ENCODE measurements around the gene SYNGR2.

DNA sequence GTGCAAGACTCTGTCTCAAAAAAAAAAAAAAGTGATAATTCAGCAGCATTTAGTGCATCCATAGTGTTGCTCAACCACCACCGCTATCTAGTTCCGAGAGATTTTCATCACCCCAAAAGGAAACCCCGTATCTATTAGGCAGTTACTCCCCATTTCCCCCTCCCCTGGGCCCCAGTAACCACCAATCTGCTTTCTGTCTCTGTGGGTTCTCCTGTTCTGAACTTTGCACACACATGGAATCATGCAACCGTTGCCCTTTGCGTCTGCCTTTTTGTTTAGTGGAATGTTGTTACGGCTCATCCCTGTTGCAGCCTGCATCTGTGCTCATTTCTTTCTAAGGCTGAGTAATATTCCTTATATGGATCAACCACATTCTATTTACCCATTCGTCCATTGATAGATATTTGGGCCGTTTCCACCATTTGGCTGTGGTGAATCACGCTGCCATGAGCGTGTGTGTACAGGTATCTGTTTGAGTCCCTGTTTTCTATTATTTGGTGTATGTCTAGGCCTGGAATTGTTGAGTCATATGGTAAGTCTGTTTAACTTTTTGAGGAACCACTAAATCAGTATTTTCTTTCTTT, 8.7 kb upstream of the SYNGR2 start:
- no peak for TF ChIP-seq POLR2AphosphoS5 (IDR thresholded peaks at IDR 0.05; ENCODE audit: low read depth, low read length)
- TF ChIP-seq REST (IDR thresholded peaks at IDR 0.05; ENCODE audit: insufficient read depth in 1 of 2, low read depth in 2 of 2, low read length in 2 of 2), result no peak
- TF ChIP-seq SIN3A (IDR thresholded peaks at IDR 0.05; ENCODE audit: borderline replicate concordance, insufficient read depth, low read length), result no peak
- TF ChIP-seq TAF1 (IDR thresholded peaks at IDR 0.05; ENCODE audit: borderline replicate concordance, insufficient read depth, low read length), result no peak
